GM23338 (cell line): Measurements from ENCODE around the gene SUN5. TPM values are rescaled to one million over a fixed set of nuclear protein-coding genes. Genes with fewer than 3 reads are reported as not detected.

Experiments used
- CREB1 ChIP-seq: fragments of 250-450 bp; sonication (Bioruptor Pico); IDR thresholded peaks from 2 replicates; pipeline ENCODE4 v1.5.0; 2020; ENCODE audit warnings: low read depth, mild to moderate bottlenecking, moderate library complexity
- EZH2 ChIP-seq: fragments of 200-600 bp; sonication (generic); IDR thresholded peaks from one replicate; pipeline ENCODE4 v1.8.0; 2017; ENCODE audit warnings: antibody characterized with exemption, mild to moderate bottlenecking, low read depth; ENCODE audit not compliant: unreplicated experiment
- JUNB ChIP-seq: IDR thresholded peaks from one replicate; pipeline ENCODE4 v1.6.1; 2016; ENCODE audit warnings: antibody characterized with exemption; ENCODE audit not compliant: unreplicated experiment
- NANOG ChIP-seq: IDR thresholded peaks from 2 replicates; pipeline ENCODE4 v1.6.1; 2016; ENCODE audit warnings: antibody characterized with exemption, borderline replicate concordance
- POLR2AphosphoS5 ChIP-seq: IDR thresholded peaks from 2 replicates; pipeline ENCODE4 v1.6.1; 2016; ENCODE audit warnings: antibody characterized with exemption, low read depth
- ZNF114 ChIP-seq: fragments of 250-450 bp; sonication (Bioruptor Pico); IDR thresholded peaks from 2 replicates; pipeline ENCODE4 v1.5.0; 2020; ENCODE audit warnings: mild to moderate bottlenecking, moderate library complexity
- polyA plus RNA-seq: library from polyadenylated mRNA; unstranded; fragments of >200 nt; fragmentation: Nextera tagmentation; extraction: Ambion mirVana; gene quantifications from 2 replicates; pipeline ENCODE4 v1.2.1, GENCODE V29; 2016
- total RNA-seq: library from RNA; depleted of rRNA; stranded (reverse); fragments of >200 nt; shearing (Covaris generic); gene quantifications from 2 replicates; pipeline ENCODE4 v1.2.3, GENCODE V29; 2014
- TF ChIP-seq, protein P1 (sequence below): fragments of 250-450 bp; sonication (Bioruptor Pico); IDR thresholded peaks from 2 replicates; pipeline ENCODE4 v1.5.0; 2020; ENCODE audit warnings: mild to moderate bottlenecking, moderate library complexity
- TF ChIP-seq, protein P2 (sequence below): IDR thresholded peaks from 2 replicates; pipeline ENCODE4 v1.6.1; 2016; ENCODE audit warnings: antibody characterized with exemption

Gene SUN5
- total and polyA plus RNA-seq, 2 experiments from 2014 or later, result not detected

DNA sequence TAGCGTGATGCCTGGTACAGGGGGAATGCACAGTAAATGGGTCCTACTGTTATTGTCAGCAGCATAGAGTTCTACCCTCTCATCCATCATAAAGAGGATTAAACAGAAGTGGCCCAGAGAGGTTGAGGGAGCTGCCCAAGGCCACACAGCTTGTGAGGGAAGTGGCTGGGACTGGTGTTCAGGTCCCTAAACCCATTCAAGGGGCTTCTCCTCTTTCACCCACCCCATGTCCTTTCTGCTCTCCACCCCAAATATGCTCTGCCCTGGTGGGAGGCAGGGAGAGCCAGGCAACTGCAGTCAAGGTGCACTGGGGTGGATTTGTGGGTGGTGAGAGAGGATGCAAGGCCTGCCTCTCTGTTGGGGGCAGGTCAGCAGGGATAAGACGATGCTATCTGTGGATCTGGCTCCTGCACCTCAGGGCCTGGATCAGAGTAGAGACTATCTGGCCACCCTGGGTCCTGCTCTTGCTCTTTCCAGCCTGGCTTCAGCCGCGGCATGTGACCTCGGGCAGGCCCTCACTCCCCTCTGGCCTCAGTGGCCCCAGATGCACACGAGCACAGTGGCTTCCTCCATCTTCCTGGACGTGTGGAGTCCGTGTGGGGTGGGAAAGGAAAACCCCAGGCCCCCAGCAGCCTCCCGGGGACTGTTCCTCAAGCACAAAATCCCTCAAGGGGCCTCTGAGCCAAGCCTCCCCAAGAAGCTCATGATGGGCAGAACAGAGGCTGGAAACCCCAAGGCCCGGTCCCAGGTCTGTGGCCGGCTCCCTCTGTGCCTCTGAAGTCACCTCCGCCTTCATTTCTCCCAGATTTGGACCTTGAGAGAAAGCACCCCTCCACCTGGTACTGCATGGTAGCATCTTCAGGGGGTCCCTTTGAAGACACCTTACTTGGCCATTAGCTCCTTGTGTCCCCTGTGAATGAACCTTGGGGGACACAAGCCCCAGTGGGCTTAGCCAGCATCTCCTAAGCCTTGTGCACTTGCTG lies 23.8 kb upstream of the SUN5 start (continued):
- TF ChIP-seq, protein P1, sequence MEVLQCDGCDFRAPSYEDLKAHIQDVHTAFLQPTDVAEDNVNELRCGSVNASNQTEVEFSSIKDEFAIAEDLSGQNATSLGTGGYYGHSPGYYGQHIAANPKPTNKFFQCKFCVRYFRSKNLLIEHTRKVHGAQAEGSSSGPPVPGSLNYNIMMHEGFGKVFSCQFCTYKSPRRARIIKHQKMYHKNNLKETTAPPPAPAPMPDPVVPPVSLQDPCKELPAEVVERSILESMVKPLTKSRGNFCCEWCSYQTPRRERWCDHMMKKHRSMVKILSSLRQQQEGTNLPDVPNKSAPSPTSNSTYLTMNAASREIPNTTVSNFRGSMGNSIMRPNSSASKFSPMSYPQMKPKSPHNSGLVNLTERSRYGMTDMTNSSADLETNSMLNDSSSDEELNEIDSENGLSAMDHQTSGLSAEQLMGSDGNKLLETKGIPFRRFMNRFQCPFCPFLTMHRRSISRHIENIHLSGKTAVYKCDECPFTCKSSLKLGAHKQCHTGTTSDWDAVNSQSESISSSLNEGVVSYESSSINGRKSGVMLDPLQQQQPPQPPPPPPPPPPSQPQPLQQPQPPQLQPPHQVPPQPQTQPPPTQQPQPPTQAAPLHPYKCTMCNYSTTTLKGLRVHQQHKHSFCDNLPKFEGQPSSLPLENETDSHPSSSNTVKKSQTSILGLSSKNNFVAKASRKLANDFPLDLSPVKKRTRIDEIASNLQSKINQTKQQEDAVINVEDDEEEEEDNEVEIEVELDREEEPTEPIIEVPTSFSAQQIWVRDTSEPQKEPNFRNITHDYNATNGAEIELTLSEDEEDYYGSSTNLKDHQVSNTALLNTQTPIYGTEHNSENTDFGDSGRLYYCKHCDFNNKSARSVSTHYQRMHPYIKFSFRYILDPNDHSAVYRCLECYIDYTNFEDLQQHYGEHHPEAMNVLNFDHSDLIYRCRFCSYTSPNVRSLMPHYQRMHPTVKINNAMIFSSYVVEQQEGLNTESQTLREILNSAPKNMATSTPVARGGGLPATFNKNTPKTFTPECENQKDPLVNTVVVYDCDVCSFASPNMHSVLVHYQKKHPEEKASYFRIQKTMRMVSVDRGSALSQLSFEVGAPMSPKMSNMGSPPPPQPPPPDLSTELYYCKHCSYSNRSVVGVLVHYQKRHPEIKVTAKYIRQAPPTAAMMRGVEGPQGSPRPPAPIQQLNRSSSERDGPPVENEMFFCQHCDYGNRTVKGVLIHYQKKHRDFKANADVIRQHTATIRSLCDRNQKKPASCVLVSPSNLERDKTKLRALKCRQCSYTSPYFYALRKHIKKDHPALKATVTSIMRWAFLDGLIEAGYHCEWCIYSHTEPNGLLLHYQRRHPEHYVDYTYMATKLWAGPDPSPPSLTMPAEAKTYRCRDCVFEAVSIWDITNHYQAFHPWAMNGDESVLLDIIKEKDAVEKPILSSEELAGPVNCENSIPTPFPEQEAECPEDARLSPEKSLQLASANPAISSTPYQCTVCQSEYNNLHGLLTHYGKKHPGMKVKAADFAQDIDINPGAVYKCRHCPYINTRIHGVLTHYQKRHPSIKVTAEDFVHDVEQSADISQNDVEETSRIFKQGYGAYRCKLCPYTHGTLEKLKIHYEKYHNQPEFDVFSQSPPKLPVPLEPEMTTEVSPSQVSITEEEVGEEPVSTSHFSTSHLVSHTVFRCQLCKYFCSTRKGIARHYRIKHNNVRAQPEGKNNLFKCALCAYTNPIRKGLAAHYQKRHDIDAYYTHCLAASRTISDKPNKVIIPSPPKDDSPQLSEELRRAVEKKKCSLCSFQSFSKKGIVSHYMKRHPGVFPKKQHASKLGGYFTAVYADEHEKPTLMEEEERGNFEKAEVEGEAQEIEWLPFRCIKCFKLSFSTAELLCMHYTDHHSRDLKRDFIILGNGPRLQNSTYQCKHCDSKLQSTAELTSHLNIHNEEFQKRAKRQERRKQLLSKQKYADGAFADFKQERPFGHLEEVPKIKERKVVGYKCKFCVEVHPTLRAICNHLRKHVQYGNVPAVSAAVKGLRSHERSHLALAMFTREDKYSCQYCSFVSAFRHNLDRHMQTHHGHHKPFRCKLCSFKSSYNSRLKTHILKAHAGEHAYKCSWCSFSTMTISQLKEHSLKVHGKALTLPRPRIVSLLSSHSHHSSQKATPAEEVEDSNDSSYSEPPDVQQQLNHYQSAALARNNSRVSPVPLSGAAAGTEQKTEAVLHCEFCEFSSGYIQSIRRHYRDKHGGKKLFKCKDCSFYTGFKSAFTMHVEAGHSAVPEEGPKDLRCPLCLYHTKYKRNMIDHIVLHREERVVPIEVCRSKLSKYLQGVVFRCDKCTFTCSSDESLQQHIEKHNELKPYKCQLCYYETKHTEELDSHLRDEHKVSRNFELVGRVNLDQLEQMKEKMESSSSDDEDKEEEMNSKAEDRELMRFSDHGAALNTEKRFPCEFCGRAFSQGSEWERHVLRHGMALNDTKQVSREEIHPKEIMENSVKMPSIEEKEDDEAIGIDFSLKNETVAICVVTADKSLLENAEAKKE (CRISPR knock-in tag), result no peak
- TF ChIP-seq CREB1 (CRISPR knock-in tag) (no peak), POLR2AphosphoS5 (no peak), NANOG (no peak), ZNF114 (no peak), JUNB (no peak), EZH2 (no peak)
- TF ChIP-seq, protein P2, sequence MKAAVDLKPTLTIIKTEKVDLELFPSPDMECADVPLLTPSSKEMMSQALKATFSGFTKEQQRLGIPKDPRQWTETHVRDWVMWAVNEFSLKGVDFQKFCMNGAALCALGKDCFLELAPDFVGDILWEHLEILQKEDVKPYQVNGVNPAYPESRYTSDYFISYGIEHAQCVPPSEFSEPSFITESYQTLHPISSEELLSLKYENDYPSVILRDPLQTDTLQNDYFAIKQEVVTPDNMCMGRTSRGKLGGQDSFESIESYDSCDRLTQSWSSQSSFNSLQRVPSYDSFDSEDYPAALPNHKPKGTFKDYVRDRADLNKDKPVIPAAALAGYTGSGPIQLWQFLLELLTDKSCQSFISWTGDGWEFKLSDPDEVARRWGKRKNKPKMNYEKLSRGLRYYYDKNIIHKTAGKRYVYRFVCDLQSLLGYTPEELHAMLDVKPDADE, result no peak
